DOHH2 (cell line): ENCODE measurements around the gene CLDN34.

Source experiments
- CTCF ChIP-seq: fragments of 200-600 bp; sonication (generic); IDR thresholded peaks from one replicate; pipeline ENCODE4 v1.5.1; 2014; ENCODE audit warnings: antibody characterized with exemption, mild to moderate bottlenecking, low read depth, low read length; ENCODE audit not compliant: poor library complexity, severe bottlenecking
- EZH2phosphoT487 ChIP-seq: fragments of 200-600 bp; sonication (generic); IDR thresholded peaks from 2 replicates; pipeline ENCODE4 v1.6.1; 2017; ENCODE audit warnings: borderline replicate concordance, mild to moderate bottlenecking, antibody characterized with exemption, low read length, moderate library complexity, mixed read lengths

- TF ChIP-seq CTCF (no peak), EZH2phosphoT487 (no peak)
Observed at GRCh38 chrX:9997524-9997923, 30.4 kb downstream of the CLDN34 start.
